C4-2B (cell line): ENCODE data around the gene DLX2.

Source experiments
- CTCF ChIP-seq: fragments of 450-650 bp; conservative IDR thresholded peaks from 2 replicates; pipeline ENCODE4 v1.5.1; 2017; ENCODE audit warnings: mild to moderate bottlenecking
- ZFX ChIP-seq: fragments of 450-650 bp; IDR thresholded peaks from 2 replicates; pipeline ENCODE4 v1.6.1; 2017

- TF ChIP-seq CTCF (no peak), ZFX (no peak)
Measured at GRCh38 chr2:172070936-172071335, 31.8 kb downstream of the DLX2 start.
